Measurements from ENCODE around the gene ATRN. TPM values are rescaled to one million over a fixed set of nuclear protein-coding genes. Genes with fewer than 3 reads are reported as not detected.

The ATRN gene
- total and polyA plus RNA-seq, 7 donors, result 1.2 to 16.1 (median 11.4) TPM

GRCh38 chr20:3539311-3540107 lies 68.7 kb downstream of the ATRN start:
- Histone ChIP-seq H3K27ac (peak overlapping the region in 2 of 4 donors; percentile 1 to 6), H3K27me3 (no peaks in the 10 kb centered on the region), H3K4me3 (no peak overlapping the region), H3K4me1 (peaks cover 0 to 11% (median 0%) of the 10 kb centered on the region in 4 donors), H3K36me3 (peaks cover 0 to 12% (median 0%) of the 10 kb centered on the region in 4 donors), H3K9me3 (no peaks in the 10 kb centered on the region)
- WGBS, 2 donors, result 78 to 84% methylated on average over 3 of the region's 3 CpGs
- TF ChIP-seq POLR2A (IDR thresholded peaks at IDR 0.05) (no peak), POLR2AphosphoS5 (IDR thresholded peaks at IDR 0.05) (no peak), CTCF (IDR thresholded peaks at IDR 0.05) (no peak), EP300 (IDR thresholded peaks at IDR 0.05) (no peak)
- no peak for DNase-seq
- intact Hi-C loops (cut with DNase I), result no loop called here

- no peak for DNase-seq
- WGBS, 2 donors, result 91 to 93% methylated on average over 5 of the region's 5 CpGs
- H3K4me3 ChIP-seq, result no peak overlapping the region
- H3K4me1 ChIP-seq, result peaks cover 0 to 11% (median 0%) of the 10 kb centered on the region in 4 donors
- H3K27ac ChIP-seq, result no peak overlapping the region
- no peaks in the 10 kb centered on the region for H3K27me3 ChIP-seq
- intact Hi-C loops (cut with DNase I), result no loop called here
- no peaks in the 10 kb centered on the region for H3K9me3 ChIP-seq
- peaks cover 0 to 5% (median 0%) of the 10 kb centered on the region in 4 donors for H3K36me3 ChIP-seq
- TF ChIP-seq POLR2AphosphoS5 (IDR thresholded peaks at IDR 0.05) (no peak), CTCF (IDR thresholded peaks at IDR 0.05) (no peak), POLR2A (IDR thresholded peaks at IDR 0.05) (no peak), EP300 (IDR thresholded peaks at IDR 0.05) (no peak)
These were observed 71.3 kb downstream of the ATRN start for GRCh38 chr20:3541887-3542721.

- Histone ChIP-seq H3K4me3 (no peak overlapping the region), H3K27me3 (no peaks in the 10 kb centered on the region), H3K4me1 (peaks cover 0 to 10% (median 0%) of the 10 kb centered on the region in 4 donors), H3K27ac (no peak overlapping the region), H3K36me3 (peaks cover 0 to 14% (median under 1%) of the 10 kb centered on the region in 4 donors), H3K9me3 (no peaks in the 10 kb centered on the region)
- intact Hi-C loops (cut with DNase I), result no loop called here
- no peak for DNase-seq
- 96 to 97% methylated on average over 6 of the region's 6 CpGs for WGBS, 2 donors
- TF ChIP-seq POLR2AphosphoS5 (IDR thresholded peaks at IDR 0.05) (no peak), POLR2A (IDR thresholded peaks at IDR 0.05) (no peak)
These were observed 73.2 kb downstream of the ATRN start for GRCh38 chr20:3543901-3544507.

DNA sequence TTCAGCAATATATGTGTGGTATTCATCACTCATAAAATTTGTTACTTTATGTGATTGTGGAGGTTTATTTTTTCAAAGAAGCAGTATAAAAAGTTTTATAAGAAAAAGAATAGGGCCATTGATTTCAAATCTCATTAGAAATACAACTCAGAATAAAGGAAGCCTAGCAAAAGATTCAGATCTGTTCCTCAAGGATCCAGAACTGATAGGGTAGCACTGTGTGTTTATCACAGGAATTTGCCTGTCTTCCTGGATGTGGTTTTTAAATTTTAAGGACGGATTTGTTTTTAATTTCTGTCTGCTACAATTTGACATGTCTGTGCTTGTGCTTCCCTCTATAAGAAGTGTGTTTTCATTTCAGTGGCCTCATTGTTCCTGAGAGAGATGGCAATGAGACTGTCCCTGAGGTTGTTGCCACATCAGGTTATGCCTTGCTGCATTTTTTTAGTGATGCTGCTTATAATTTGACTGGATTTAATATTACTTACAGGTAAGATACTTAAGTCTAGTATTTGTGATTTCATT lies 74.6 kb downstream of the ATRN start:
- no peak overlapping the region for H3K4me3 ChIP-seq
- H3K27ac ChIP-seq, result no peak overlapping the region
- H3K9me3 ChIP-seq, result no peaks in the 10 kb centered on the region
- peaks cover 0 to 27% (median 3%) of the 10 kb centered on the region in 4 donors for H3K36me3 ChIP-seq
- no peaks in the 10 kb centered on the region for H3K27me3 ChIP-seq
- TF ChIP-seq EP300 (IDR thresholded peaks at IDR 0.05) (no peak), POLR2A (IDR thresholded peaks at IDR 0.05) (no peak), POLR2AphosphoS5 (IDR thresholded peaks at IDR 0.05) (no peak), CTCF (IDR thresholded peaks at IDR 0.05) (no peak)
- intact Hi-C loops (cut with DNase I), result no loop called here
- DNase-seq, result no peak
- no peaks in the 10 kb centered on the region for H3K4me1 ChIP-seq
- 77 to 94% methylated on average over 1 of the region's 1 CpG for WGBS, 2 donors

Data from sigmoid colon (tissue), 7 donors.